K562 (cell line): ENCODE measurements around the gene KCNJ12. TPM values are rescaled to one million over a fixed set of nuclear protein-coding genes. Genes with fewer than 3 reads are reported as not detected.

Experiments used
- ARID2 ChIP-seq: fragments of 450-650 bp; IDR thresholded peaks from 2 replicates; pipeline ENCODE4 v1.6.1; 2017; ENCODE audit warnings: antibody characterized with exemption, mild to moderate bottlenecking
- FOXK2 ChIP-seq, 2 experiments: fragments of 450-650 bp; IDR thresholded peaks in 1 of 2; conservative IDR thresholded peaks in 1 of 2; 2 replicates each; pipeline ENCODE4 v1.6.1; 2016; ENCODE audit warnings: low read depth in 2 of 2, mild to moderate bottlenecking in 1 of 2
- KHSRP ChIP-seq: fragments of 450-650 bp; IDR thresholded peaks from 2 replicates; pipeline ENCODE4 v1.6.1; 2017
- KLF10 ChIP-seq: fragments of 250-450 bp; sonication (Bioruptor Pico); IDR thresholded peaks from 2 replicates; pipeline ENCODE4 v1.6.1; 2021; ENCODE audit warnings: matching md5 sums
- NBN ChIP-seq: fragments of 450-650 bp; IDR thresholded peaks from 2 replicates; pipeline ENCODE4 v1.6.1; 2016; ENCODE audit warnings: low read depth, mild to moderate bottlenecking
- NRF1 ChIP-seq, 2 experiments: fragments of 450-650 bp; IDR thresholded peaks in 1 of 2; conservative IDR thresholded peaks in 1 of 2; 2 replicates each; pipeline ENCODE4 v1.6.1; 2014; ENCODE audit warnings: mild to moderate bottlenecking in 2 of 2
- PATZ1 ChIP-seq: fragments of 250-450 bp; sonication (Bioruptor Pico); IDR thresholded peaks from 2 replicates; pipeline ENCODE4 v1.5.0; 2020; ENCODE audit warnings: mild to moderate bottlenecking, borderline replicate concordance
- RNF219 ChIP-seq: fragments of 250-450 bp; sonication (Bioruptor Pico); IDR thresholded peaks from 2 replicates; pipeline ENCODE4 v1.5.0; 2022; ENCODE audit warnings: mild to moderate bottlenecking
- TOE1 ChIP-seq, 2 experiments: fragments of 450-650 bp in 1 of 2; sonication (generic) in 1 of 2; formaldehyde crosslinking in 1 of 2; IDR thresholded peaks; 2 replicates each; pipeline versions ENCODE4 v1.7.1 to v1.8.0; 2016 to 2022; ENCODE audit warnings: borderline replicate concordance in 2 of 2, mild to moderate bottlenecking in 2 of 2, antibody characterized with exemption in 1 of 2, inconsistent platforms in 1 of 2, low read depth in 1 of 2, missing genetic modification reagents in 1 of 2, moderate library complexity in 1 of 2
- ZNF408 ChIP-seq: fragments of 250-450 bp; sonication (Bioruptor Pico); IDR thresholded peaks from 2 replicates; pipeline ENCODE4 v1.4.0; 2020; ENCODE audit warnings: low read depth, mild to moderate bottlenecking, moderate library complexity
- ZNF57 ChIP-seq: fragments of 450-650 bp; formaldehyde crosslinking; IDR thresholded peaks from 2 replicates; pipeline ENCODE4 v1.4.0; 2020; ENCODE audit warnings: mild to moderate bottlenecking, moderate library complexity
- ZNF695 ChIP-seq: fragments of 450-650 bp; formaldehyde crosslinking; IDR thresholded peaks from 2 replicates; pipeline ENCODE4 v1.4.0; 2020; ENCODE audit warnings: mild to moderate bottlenecking, moderate library complexity
- polyA plus RNA-seq, 8 experiments: library from polyadenylated mRNA; depleted of rRNA in 4 of 8; stranded (reverse) in 5 of 8; unstranded in 3 of 8; fragments of >200 nt; fragmentation: Nextera tagmentation in 2 of 8; fragmentation: Illumina TruSeq in 1 of 8; extraction: Ambion mirVana in 2 of 8; extraction: Trizol in 1 of 8; gene quantifications; 2 replicates each; pipeline versions ENCODE4 v1.2.1 to v1.2.3, GENCODE V29; 2011 to 2014; ENCODE audit warnings: inconsistent platforms in 1 of 8, missing spikeins in 1 of 8
- total RNA-seq, 7 experiments: library from RNA; depleted of rRNA in 6 of 7; stranded (reverse); fragments of >200 nt in 6 of 7; fragmentation: Illumina TruSeq in 2 of 7; extraction: Trizol in 2 of 7; gene quantifications; 2 replicates each; pipeline versions ENCODE4 v1.2.1 to v1.2.3, GENCODE V29; 2011 to 2021; ENCODE audit warnings: low replicate concordance in 1 of 7
- TF ChIP-seq, protein P1 (sequence below): fragments of 450-650 bp; formaldehyde crosslinking; IDR thresholded peaks from 2 replicates; pipeline ENCODE4 v1.4.0; 2020; ENCODE audit warnings: mild to moderate bottlenecking, moderate library complexity

The KCNJ12 gene
- total and polyA plus RNA-seq, 9 of the 15 experiments (the other 6 are each of a cell fraction or from before 2014, with no cell fraction given) = 0.02 TPM; not detected in 8

DNA sequence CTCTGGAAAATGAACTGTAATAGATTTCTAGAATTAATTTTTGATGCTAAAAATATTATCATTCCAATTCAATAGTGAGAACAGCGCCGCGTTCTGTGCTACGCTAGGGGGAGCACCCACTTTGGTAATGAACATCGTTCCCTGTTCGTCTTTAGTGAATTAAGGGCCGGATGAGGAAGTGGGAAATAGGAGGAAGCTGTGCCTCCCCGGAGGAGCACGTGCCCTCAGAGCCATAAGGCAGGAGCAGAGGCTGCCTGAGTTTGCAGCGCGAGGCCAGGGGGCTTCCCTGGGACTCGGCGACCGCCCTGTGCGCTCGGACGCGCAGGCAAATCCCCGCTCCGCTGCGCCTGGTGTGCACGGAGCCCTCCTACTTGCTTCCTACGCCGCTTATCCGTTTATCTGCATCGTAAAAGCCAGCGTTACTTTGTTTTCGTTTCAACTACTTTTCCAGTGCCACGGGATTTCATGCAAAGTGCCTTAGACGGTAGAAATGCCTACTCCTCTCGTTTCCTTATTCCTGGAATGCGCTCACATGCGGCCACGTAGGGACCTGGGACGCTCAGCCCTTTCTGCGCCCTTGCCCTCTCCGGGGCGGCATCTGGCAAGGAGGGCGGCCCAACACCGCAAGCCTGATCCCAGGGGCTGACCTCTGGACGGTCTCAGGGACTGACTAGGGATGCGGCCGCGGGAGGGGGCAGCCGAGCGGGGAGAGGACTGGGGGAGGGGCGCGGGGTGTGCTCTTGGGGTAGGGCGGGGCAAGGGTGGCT lies 76.4 kb downstream of the KCNJ12 start (continued):
- TF ChIP-seq PATZ1 (no peak), FOXK2 (conservative IDR thresholded peaks at IDR 0.05 in 1 of 2, IDR thresholded peaks at IDR 0.05 in 1 of 2; ENCODE audit: low read depth in 2 of 2) (no peak), RNF219 (CRISPR knock-in tag) (no peak), KLF10 (CRISPR knock-in tag) (no peak), KHSRP (no peak), ZNF57 (CRISPR knock-in tag) (no peak), ZNF695 (no peak), NBN (no peak), ZNF408 (no peak), TOE1 (IDR thresholded peaks at IDR 0.05; ENCODE audit: borderline replicate concordance) (no peak), TOE1 (CRISPR knock-in tag; IDR thresholded peaks at IDR 0.05; ENCODE audit: borderline replicate concordance, low read depth) (no peak), NRF1 (conservative IDR thresholded peaks at IDR 0.05 in 1 of 2, IDR thresholded peaks at IDR 0.05 in 1 of 2) (no peak), ARID2 (no peak)
- TF ChIP-seq, protein P1, sequence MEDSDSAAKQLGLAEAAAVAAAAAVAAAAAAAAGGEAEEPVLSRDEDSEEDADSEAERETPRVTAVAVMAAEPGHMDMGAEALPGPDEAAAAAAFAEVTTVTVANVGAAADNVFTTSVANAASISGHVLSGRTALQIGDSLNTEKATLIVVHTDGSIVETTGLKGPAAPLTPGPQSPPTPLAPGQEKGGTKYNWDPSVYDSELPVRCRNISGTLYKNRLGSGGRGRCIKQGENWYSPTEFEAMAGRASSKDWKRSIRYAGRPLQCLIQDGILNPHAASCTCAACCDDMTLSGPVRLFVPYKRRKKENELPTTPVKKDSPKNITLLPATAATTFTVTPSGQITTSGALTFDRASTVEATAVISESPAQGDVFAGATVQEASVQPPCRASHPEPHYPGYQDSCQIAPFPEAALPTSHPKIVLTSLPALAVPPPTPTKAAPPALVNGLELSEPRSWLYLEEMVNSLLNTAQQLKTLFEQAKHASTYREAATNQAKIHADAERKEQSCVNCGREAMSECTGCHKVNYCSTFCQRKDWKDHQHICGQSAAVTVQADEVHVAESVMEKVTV (CRISPR knock-in tag) = 0 out of 2 replicates have a peak, but pooled peaks have one; percentile 28
